Skeletal muscle cell (primary cell): Measurements from ENCODE around the gene PHF2.

ENCODE experiments used
- DNase-seq: peaks from one replicate; pipeline ENCODE4 v3.0.0-alpha.2; 2010; ENCODE audit warnings: low read depth
- H3K4me3 ChIP-seq: 2 replicates; pipeline ENCODE4 v1.5.1; 2011; ENCODE audit warnings: low read depth, mild to moderate bottlenecking, control low read depth, low read length, moderate library complexity

Gene PHF2

GRCh38 chr9:93566408-93567270 lies 9.7 kb upstream of the PHF2 start:
- DNase-seq: peak; percentile 89
- H3K4me3 ChIP-seq: peak overlapping the region; percentile 67

- peak overlapping the region; percentile 67 for H3K4me3 ChIP-seq
- no peak for DNase-seq
These were observed 9.0 kb upstream of the PHF2 start for GRCh38 chr9:93567271-93567959.

DNA sequence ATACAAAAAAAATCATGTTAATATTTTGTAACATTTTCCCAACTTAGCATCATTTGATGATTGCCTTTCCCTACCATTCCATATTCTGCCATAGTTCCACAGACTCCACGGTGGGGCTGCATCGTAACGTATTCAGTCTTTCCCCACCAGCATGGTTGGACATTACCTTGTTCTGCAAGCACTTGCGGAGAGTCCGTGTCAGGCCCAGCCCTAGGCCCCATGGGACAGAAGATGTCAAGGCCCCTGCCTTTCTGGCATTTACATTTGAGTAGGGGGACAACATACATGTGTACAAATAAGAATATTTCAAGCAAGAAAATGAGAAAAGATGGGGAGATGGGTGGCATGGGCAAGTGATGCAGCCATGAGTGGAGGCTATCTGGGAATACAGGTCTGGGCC lies 8.2 kb upstream of the PHF2 start:
- DNase-seq: no peak
- no peak overlapping the region for H3K4me3 ChIP-seq

GRCh38 chr9:93569621-93570174 lies 6.7 kb upstream of the PHF2 start:
- no peak for DNase-seq
- no peak overlapping the region for H3K4me3 ChIP-seq

- H3K4me3 ChIP-seq: no peak overlapping the region
- no peak for DNase-seq
These were observed 4.2 kb upstream of the PHF2 start for GRCh38 chr9:93572221-93572620.

DNA sequence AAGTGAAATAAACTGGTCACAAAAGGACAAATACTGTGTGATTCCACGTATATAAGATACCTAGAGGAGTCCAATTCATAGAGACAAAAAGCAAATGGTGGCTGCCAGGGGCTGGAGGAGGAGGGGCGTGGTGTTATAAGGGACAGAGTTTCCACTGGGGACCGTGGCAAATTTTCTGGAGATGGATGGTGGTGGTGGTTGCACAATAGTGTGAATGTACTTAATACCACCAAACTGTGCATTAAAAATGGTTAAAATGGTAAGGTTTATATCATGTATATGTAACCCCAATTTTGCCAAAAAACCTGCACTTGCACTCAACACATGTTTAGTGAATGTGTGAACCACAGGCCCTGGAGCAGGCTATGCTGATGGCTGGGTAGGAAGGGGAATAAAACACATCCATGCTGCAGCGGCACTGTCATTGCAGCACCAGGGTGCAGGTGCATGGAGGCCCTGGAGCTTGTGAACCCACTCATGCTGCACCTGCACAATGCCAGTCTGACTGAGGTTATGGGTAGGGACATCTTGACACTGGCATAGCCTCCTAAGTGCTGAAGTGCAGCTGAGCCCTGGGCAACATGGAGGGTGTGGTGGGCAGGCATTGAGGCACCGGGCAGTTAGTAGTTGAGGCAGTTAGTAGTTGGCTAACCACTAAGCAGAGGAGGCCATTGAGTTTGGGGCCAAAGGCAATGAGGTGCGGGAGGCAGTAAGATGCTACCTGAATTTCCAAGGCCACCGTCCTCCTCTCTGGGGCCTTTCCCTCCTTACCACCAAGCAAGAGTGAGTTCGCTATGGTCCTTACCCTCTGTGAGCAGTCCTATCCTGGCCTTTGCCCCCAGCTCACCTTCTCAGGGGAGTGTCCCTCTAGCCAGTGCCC lies 3.5 kb upstream of the PHF2 start:
- no peak for DNase-seq
- no peak overlapping the region for H3K4me3 ChIP-seq

DNA sequence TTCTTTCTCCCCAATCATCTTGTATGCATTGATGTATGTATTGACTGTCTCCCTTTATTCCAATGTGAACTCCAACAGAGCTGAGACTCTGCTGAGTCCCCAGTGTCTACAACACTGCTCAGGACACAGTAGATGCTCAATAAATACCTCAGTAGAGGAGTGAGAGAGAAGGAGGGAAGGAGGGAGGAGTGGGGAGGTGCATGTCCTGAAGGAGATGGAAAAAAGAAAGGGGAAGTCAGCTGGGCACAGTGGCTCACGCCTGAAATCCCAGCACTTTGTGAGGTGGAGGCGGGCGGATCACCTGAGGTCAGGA lies 2.9 kb upstream of the PHF2 start:
- H3K4me3 ChIP-seq: no peak overlapping the region
- DNase-seq: no peak

GRCh38 chr9:93574091-93574899 lies 2.1 kb upstream of the PHF2 start:
- no peak for DNase-seq
- no peak overlapping the region for H3K4me3 ChIP-seq

DNA sequence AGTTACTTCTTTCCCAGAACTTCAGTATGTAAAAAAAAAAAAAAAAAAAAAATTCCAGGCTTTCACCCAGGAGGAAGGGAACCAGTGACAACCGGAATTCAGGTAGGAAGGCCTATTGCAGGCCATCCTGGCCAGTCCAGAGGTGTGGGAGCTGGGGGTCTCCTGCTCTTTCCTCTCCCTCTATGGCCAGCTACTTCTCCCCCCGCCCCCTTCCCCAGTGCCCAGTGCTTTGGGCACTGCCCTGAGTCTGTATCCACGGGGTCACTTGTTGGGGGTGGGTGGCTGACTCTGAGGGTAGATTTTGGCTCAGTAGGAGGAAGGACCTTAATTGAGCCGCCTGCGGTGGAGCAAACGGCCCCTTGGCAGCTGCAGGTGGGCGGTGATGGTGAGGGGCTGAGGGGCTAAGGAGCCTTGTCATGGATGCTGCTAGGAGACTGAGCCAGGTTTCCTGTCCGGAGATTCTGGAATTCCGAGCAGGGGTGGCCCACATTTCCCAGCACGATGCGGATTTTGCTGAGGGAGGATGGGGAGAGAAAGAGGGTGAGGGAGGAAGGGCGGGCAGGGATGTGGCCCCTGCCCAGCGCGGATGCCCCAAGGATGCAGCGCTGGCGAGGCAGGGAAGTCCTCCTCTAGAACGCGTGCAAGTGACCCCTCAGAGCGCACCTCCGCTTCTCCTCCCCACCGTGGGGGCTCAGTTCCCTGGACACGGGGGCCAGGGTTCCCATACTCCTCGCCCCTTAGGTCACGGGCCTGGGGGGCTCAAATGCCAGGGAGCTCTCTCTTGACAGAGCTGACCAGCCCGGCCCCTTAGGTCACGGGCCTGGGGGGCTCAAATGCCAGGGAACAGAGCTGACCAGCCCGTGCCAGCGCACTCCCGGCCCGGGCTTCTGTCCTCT lies 1.2 kb upstream of the PHF2 start:
- H3K4me3 ChIP-seq: peak overlapping the region; percentile 68
- no peak for DNase-seq

DNA sequence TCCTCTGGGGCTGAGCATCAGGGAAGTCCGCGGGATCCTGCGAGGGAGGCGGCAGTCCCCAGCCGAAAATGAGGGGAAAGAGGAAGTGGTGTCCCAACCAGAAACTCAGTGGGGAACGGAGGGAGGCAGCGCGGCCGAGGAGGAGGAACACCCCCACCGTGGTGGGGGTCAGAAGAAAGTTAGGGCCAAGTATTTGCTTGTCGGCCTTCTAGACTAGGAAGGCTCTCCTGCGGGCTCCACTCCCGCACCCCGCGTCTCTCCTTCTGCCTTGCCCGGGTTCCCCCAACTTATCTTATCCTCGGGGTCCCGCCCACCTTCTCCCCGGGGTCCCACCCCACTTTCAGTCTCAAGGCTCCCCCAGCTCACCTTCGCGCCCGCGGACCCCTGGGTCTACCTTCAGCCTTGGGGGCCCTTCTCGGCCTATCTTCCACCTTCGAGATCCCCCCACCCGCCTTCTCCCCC lies 557 bp upstream of the PHF2 start:
- peak overlapping the region; percentile 68 for H3K4me3 ChIP-seq
- no peak for DNase-seq

DNA sequence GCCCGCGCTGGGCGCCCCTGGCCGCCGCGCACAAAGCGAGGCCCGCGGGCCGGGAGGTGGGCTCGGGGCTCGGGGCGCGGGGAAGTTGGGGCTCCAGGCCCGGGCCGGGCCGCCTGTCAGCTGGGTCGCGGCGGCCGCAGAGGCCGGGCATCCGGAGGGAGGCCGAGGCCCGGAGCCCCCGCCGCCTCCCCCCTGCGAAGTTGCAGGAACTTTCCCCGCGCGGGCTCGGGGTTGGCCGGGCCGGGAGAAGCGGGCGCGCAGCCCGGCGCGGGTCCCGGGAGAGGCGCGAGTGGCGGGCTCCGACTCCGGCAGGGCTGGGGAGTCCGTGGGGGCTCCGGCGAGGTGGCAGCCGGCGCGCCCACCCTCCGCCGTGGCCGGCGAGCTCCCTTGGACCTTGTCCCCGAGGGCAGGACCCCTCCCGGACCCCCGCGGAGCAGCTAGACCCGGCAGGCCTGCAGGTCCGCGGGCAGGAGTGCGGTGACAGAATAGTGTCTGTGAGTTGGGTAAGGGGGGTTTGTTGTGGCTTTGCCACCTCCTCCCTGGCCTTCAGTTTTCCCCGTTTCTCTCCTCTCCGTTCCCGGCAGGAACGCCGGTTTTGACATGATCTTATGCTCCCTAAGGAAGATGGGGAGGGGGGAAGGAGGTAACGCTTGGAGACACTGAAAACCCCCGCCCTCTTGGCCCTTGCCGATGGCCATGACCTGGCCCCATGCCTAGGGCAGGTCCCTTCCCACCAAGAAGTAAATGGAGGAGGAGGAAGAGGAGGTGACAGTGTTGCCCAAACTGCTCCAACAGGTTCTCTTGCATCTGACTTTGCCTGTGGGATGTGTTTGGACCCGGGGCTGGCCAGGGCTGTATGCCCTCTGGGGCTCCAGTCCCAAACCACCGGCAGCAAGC lies 942 bp downstream of the PHF2 start:
- DNase-seq: no peak
- H3K4me3 ChIP-seq: peak overlapping the region; percentile 52

GRCh38 chr9:93577975-93578682 lies 1.7 kb downstream of the PHF2 start:
- peak overlapping the region; percentile 52 for H3K4me3 ChIP-seq
- no peak for DNase-seq

GRCh38 chr9:93578844-93579243 lies 2.5 kb downstream of the PHF2 start:
- H3K4me3 ChIP-seq: no peak overlapping the region
- no peak for DNase-seq

GRCh38 chr9:93579711-93580516 lies 3.5 kb downstream of the PHF2 start:
- H3K4me3 ChIP-seq: no peak overlapping the region
- no peak for DNase-seq

DNA sequence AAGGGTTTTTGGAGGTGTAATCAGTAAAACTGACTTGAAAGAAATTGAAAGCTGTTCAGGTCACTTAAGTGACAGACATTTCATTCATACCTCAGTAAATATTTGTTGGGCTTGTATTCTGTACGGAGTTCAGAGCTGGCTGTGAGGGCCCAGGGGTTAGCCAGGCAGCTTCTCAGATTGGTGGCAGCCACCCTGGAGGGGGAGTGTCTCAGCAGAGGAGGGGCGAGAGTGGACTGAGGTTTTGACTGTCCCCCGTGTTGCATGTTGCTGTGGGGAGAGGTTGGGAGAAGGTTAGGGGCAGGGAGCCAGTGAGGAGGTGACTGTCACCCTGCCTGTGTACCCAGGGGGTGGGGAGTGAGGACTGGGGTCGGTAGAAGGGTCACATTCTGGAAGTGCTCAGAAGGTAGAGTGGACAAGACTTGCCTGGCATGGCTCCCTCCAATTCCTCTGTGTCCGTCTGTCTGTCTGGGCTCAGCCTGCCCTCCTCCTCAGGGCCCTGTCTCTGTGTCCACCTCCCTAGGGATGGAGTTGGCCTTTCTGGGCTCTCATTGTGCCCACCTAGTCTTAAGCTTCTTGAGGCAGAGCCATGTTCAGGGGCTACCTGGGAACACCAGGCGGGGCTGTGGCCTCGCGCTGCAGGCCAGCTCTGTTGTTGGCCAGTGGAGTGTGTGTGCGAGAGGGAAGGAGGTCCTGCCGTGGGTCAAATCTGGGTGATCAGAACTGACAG lies 4.4 kb downstream of the PHF2 start:
- H3K4me3 ChIP-seq: no peak overlapping the region
- no peak for DNase-seq
